Measurements from ENCODE around the gene PARP16.
"Not testable (repeated sequence)": the region's sequence is repeated elsewhere in the genome, so short reads cannot be mapped to it uniquely, and the experiment has no call there.

The PARP16 gene

GRCh38 chr15:65248511-65249255 is 38.0 kb downstream of the PARP16 start:
- H3K27me3 ChIP-seq (replicated peaks; ENCODE audit: control insufficient read depth, insufficient read depth, low read length), result no peaks in the 10 kb centered on the region
- TF ChIP-seq CTCF (IDR thresholded peaks at IDR 0.05; ENCODE audit: insufficient read depth, low read length, poor library complexity, severe bottlenecking), result no peak
- DNase-seq (ENCODE audit: extremely low read depth, insufficient read length), result no peak
- H3K4me3 ChIP-seq (replicated peaks; ENCODE audit: low read depth, low read length), result no peak overlapping the region
- H3K36me3 ChIP-seq (ENCODE audit: control insufficient read depth, insufficient read depth, low read length), result no peaks in the 10 kb centered on the region

GRCh38 chr15:65246939-65247338 is 39.7 kb downstream of the PARP16 start:
- Histone ChIP-seq H3K27me3 (replicated peaks; ENCODE audit: control insufficient read depth, insufficient read depth, low read length) (no peaks in the 10 kb centered on the region), H3K36me3 (ENCODE audit: control insufficient read depth, insufficient read depth, low read length) (no peaks in the 10 kb centered on the region), H3K4me3 (replicated peaks; ENCODE audit: low read depth, low read length) (no peak overlapping the region)
- DNase-seq (ENCODE audit: extremely low read depth, insufficient read length), result no peak
- no peak for TF ChIP-seq CTCF (IDR thresholded peaks at IDR 0.05; ENCODE audit: insufficient read depth, low read length, poor library complexity, severe bottlenecking)

GRCh38 chr15:65246026-65246714 is 40.5 kb downstream of the PARP16 start:
- DNase-seq (ENCODE audit: extremely low read depth, insufficient read length), result no peak
- Histone ChIP-seq H3K27me3 (replicated peaks; ENCODE audit: control insufficient read depth, insufficient read depth, low read length) (no peaks in the 10 kb centered on the region), H3K36me3 (ENCODE audit: control insufficient read depth, insufficient read depth, low read length) (no peaks in the 10 kb centered on the region), H3K4me3 (replicated peaks; ENCODE audit: low read depth, low read length) (no peak overlapping the region)
- no peak for TF ChIP-seq CTCF (IDR thresholded peaks at IDR 0.05; ENCODE audit: insufficient read depth, low read length, poor library complexity, severe bottlenecking)

GRCh38 chr15:65245096-65245856 is 41.4 kb downstream of the PARP16 start:
- Histone ChIP-seq H3K27me3 (replicated peaks; ENCODE audit: control insufficient read depth, insufficient read depth, low read length) (no peaks in the 10 kb centered on the region), H3K36me3 (ENCODE audit: control insufficient read depth, insufficient read depth, low read length) (no peaks in the 10 kb centered on the region), H3K4me3 (replicated peaks; ENCODE audit: low read depth, low read length) (no peak overlapping the region)
- DNase-seq (ENCODE audit: extremely low read depth, insufficient read length), result no peak
- TF ChIP-seq CTCF (IDR thresholded peaks at IDR 0.05; ENCODE audit: insufficient read depth, low read length, poor library complexity, severe bottlenecking), result no peak

GRCh38 chr15:65244638-65245037 is 42.0 kb downstream of the PARP16 start:
- Histone ChIP-seq H3K4me3 (replicated peaks; ENCODE audit: low read depth, low read length) (no peak overlapping the region), H3K36me3 (ENCODE audit: control insufficient read depth, insufficient read depth, low read length) (no peaks in the 10 kb centered on the region), H3K27me3 (replicated peaks; ENCODE audit: control insufficient read depth, insufficient read depth, low read length) (no peaks in the 10 kb centered on the region)
- no peak for DNase-seq (ENCODE audit: extremely low read depth, insufficient read length)
- no peak for TF ChIP-seq CTCF (IDR thresholded peaks at IDR 0.05; ENCODE audit: insufficient read depth, low read length, poor library complexity, severe bottlenecking)

GRCh38 chr15:65236443-65236842 is 50.2 kb downstream of the PARP16 start:
- not testable (repeated sequence) for H3K4me3 ChIP-seq (replicated peaks; ENCODE audit: low read depth, low read length); H3K36me3 ChIP-seq (ENCODE audit: control insufficient read depth, insufficient read depth, low read length); DNase-seq (ENCODE audit: extremely low read depth, insufficient read length); H3K27me3 ChIP-seq (replicated peaks; ENCODE audit: control insufficient read depth, insufficient read depth, low read length)

Data from GM06990 (cell line).